Fibroblast of lung (primary cell): ENCODE data around the gene PDGFC. TPM values are rescaled to one million over a fixed set of nuclear protein-coding genes. Genes with fewer than 3 reads are reported as not detected.

ENCODE experiments used
- DNase-seq, 2 donors: peaks; one replicate each; pipeline versions ENCODE4 v3.0.0 to v3.0.0-alpha.2; 2010; ENCODE audit warnings: low read depth in 2 of 2
- H2AFZ ChIP-seq: 2 replicates; pipeline ENCODE4 v1.5.1; 2012; ENCODE audit warnings: low read length, control low read depth, inconsistent platforms
- H3K27ac ChIP-seq: 2 replicates; pipeline ENCODE4 v1.5.1; 2011; ENCODE audit warnings: low read length, control low read depth; ENCODE audit not compliant: insufficient read depth
- H3K27me3 ChIP-seq: 2 replicates; pipeline ENCODE4 v1.5.1; 2011; ENCODE audit warnings: mild to moderate bottlenecking, low read length; ENCODE audit not compliant: control insufficient read depth, insufficient read depth
- H3K36me3 ChIP-seq: 2 replicates; pipeline ENCODE4 v1.5.1; 2011; ENCODE audit warnings: low read length; ENCODE audit not compliant: control insufficient read depth, insufficient read depth
- H3K4me1 ChIP-seq: 2 replicates; pipeline ENCODE4 v1.5.1; 2011; ENCODE audit warnings: low read length; ENCODE audit not compliant: control insufficient read depth, insufficient read depth; ENCODE audit errors: extremely low read depth
- H3K4me2 ChIP-seq: 2 replicates; pipeline ENCODE4 v1.5.1; 2011; ENCODE audit warnings: low read length, control low read depth; ENCODE audit not compliant: insufficient read depth; ENCODE audit errors: extremely low read depth
- H3K4me3 ChIP-seq, 4 experiments: fragments of 200-600 bp in 1 of 4; sonication (generic) in 1 of 4; replicated peaks in 1 of 4; 2 replicates each; pipeline ENCODE4 v1.5.1; 2011 to 2016; ENCODE audit warnings: low read length in 4 of 4, low read depth in 3 of 4, mild to moderate bottlenecking in 3 of 4, control low read depth in 2 of 4, inconsistent platforms in 1 of 4, mixed read lengths in 1 of 4; ENCODE audit not compliant: insufficient read depth in 1 of 4; ENCODE audit errors: control extremely low read depth in 1 of 4
- H3K79me2 ChIP-seq: 2 replicates; pipeline ENCODE4 v1.5.1; 2012; ENCODE audit warnings: mild to moderate bottlenecking, low read length, inconsistent platforms; ENCODE audit not compliant: control insufficient read depth, insufficient read depth
- H3K9ac ChIP-seq: 2 replicates; pipeline ENCODE4 v1.5.1; 2011; ENCODE audit warnings: mild to moderate bottlenecking, low read length, control low read depth; ENCODE audit not compliant: insufficient read depth
- H3K9me3 ChIP-seq: 2 replicates; pipeline ENCODE4 v1.5.1; 2012; ENCODE audit warnings: low read depth, low read length; ENCODE audit not compliant: control insufficient read depth, insufficient read depth
- H4K20me1 ChIP-seq: 2 replicates; pipeline ENCODE4 v1.5.1; 2011; ENCODE audit warnings: low read length; ENCODE audit not compliant: control insufficient read depth, insufficient read depth; ENCODE audit errors: extremely low read depth
- EZH2 ChIP-seq: IDR thresholded peaks from 2 replicates; pipeline ENCODE4 v1.5.1; 2012; ENCODE audit warnings: low read length, control low read depth, mild to moderate bottlenecking; ENCODE audit errors: missing control alignments
- polyA plus RNA-seq, 2 donors: library from polyadenylated mRNA; depleted of rRNA in 1 of 2; stranded (reverse) in 1 of 2; unstranded in 1 of 2; fragments of >200 nt; gene quantifications; 2 replicates each; pipeline ENCODE4 v1.2.1, GENCODE V29; 2011 to 2012; ENCODE audit warnings: missing spikeins in 1 of 2
- total RNA-seq: library from RNA; depleted of rRNA; stranded (reverse); fragments of >200 nt; gene quantifications from 2 replicates; pipeline ENCODE4 v1.2.1, GENCODE V29; 2014
- TF ChIP-seq, protein P1 (sequence below), 2 donors: IDR thresholded peaks in 1 of 2; conservative IDR thresholded peaks in 1 of 2; 1 replicate in 1 of 2; 2 replicates in 1 of 2; pipeline ENCODE4 v1.5.1; 2011 to 2012; ENCODE audit warnings: low read length in 2 of 2, control low read depth in 1 of 2, inconsistent platforms in 1 of 2, low read depth in 1 of 2, mild to moderate bottlenecking in 1 of 2

The PDGFC gene
- total and polyA plus RNA-seq, 2 donors (not counting 1 experiment from before 2014, with no cell fraction given), result 43.4 to 103 TPM

- H2AFZ ChIP-seq, result no peak overlapping the region
- no peak overlapping the region for H3K27ac ChIP-seq
- H3K4me2 ChIP-seq, result no peak overlapping the region
- no peaks in the 10 kb centered on the region for H4K20me1 ChIP-seq
- TF ChIP-seq, protein P1, sequence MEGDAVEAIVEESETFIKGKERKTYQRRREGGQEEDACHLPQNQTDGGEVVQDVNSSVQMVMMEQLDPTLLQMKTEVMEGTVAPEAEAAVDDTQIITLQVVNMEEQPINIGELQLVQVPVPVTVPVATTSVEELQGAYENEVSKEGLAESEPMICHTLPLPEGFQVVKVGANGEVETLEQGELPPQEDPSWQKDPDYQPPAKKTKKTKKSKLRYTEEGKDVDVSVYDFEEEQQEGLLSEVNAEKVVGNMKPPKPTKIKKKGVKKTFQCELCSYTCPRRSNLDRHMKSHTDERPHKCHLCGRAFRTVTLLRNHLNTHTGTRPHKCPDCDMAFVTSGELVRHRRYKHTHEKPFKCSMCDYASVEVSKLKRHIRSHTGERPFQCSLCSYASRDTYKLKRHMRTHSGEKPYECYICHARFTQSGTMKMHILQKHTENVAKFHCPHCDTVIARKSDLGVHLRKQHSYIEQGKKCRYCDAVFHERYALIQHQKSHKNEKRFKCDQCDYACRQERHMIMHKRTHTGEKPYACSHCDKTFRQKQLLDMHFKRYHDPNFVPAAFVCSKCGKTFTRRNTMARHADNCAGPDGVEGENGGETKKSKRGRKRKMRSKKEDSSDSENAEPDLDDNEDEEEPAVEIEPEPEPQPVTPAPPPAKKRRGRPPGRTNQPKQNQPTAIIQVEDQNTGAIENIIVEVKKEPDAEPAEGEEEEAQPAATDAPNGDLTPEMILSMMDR (conservative IDR thresholded peaks at IDR 0.05 in 1 of 2, IDR thresholded peaks at IDR 0.05 in 1 of 2; ENCODE audit: low read depth in 1 of 2, low read length in 2 of 2), result no peak
- no peak for TF ChIP-seq EZH2
- H3K9me3 ChIP-seq, result no peaks in the 10 kb centered on the region
- H3K4me1 ChIP-seq, result no peaks in the 10 kb centered on the region
- no peak overlapping the region for H3K4me3 ChIP-seq
- H3K36me3 ChIP-seq, result no peaks in the 10 kb centered on the region
- no peaks in the 10 kb centered on the region for H3K27me3 ChIP-seq
- H3K9ac ChIP-seq, result no peak overlapping the region
- DNase-seq, result peak in 1 of 2 donors; percentile 27
- H3K79me2 ChIP-seq, result peaks cover 23% of the 10 kb centered on the region
Measured at GRCh38 chr4:156824451-156825060, 147.0 kb downstream of the PDGFC start.

- Histone ChIP-seq H3K27me3 (no peaks in the 10 kb centered on the region), H3K79me2 (peaks cover 10% of the 10 kb centered on the region), H4K20me1 (no peaks in the 10 kb centered on the region), H3K4me2 (no peak overlapping the region), H3K9me3 (no peaks in the 10 kb centered on the region), H3K36me3 (no peaks in the 10 kb centered on the region), H3K4me3 (no peak overlapping the region), H3K27ac (no peak overlapping the region), H3K4me1 (no peaks in the 10 kb centered on the region), H3K9ac (no peak overlapping the region), H2AFZ (no peak overlapping the region)
- TF ChIP-seq, protein P1 (conservative IDR thresholded peaks at IDR 0.05 in 1 of 2, IDR thresholded peaks at IDR 0.05 in 1 of 2; ENCODE audit: low read depth in 1 of 2, low read length in 2 of 2), result no peak
- peak; percentile 31 to 61 for DNase-seq
Measured at GRCh38 chr4:156820931-156821330, 150.7 kb downstream of the PDGFC start.

- no peak for DNase-seq
- H4K20me1 ChIP-seq, result no peaks in the 10 kb centered on the region
- H3K9ac ChIP-seq, result no peak overlapping the region
- H3K4me1 ChIP-seq, result no peaks in the 10 kb centered on the region
- H3K36me3 ChIP-seq, result no peaks in the 10 kb centered on the region
- peaks cover 12% of the 10 kb centered on the region for H3K79me2 ChIP-seq
- no peak overlapping the region for H2AFZ ChIP-seq
- H3K4me3 ChIP-seq, result no peak overlapping the region
- H3K9me3 ChIP-seq, result no peaks in the 10 kb centered on the region
- no peak overlapping the region for H3K4me2 ChIP-seq
- no peaks in the 10 kb centered on the region for H3K27me3 ChIP-seq
- TF ChIP-seq EZH2, result no peak
- TF ChIP-seq, protein P1 (conservative IDR thresholded peaks at IDR 0.05 in 1 of 2, IDR thresholded peaks at IDR 0.05 in 1 of 2; ENCODE audit: low read depth in 1 of 2, low read length in 2 of 2), result no peak
- no peak overlapping the region for H3K27ac ChIP-seq
Measured at GRCh38 chr4:156816360-156816755, 155.2 kb downstream of the PDGFC start.
